PC-3 (cell line): ENCODE measurements around the gene SMCR8. TPM values are rescaled to one million over a fixed set of nuclear protein-coding genes. Genes with fewer than 3 reads are reported as not detected.

Source experiments
- ATAC-seq: fragments of 200-7000 bp; cut with Tn5 transposase; 2 replicates; pipeline ENCODE4 v1.9.1; 2020; ENCODE audit warnings: mild to moderate bottlenecking, moderate library complexity
- BruUV-seq: library from RNA; stranded (reverse); fragments of 400-500 nt; replicated peaks from 2 replicates; lab custom pipeline; 2021; lab: Mats Ljungman, UMichigan
- CTCF ChIA-PET: fragments of 300-600 bp; sonication (Branson Sonifier 250); formaldehyde crosslinking; loops from one replicate; lab custom pipeline; 2022; ENCODE audit warnings: antibody characterized with exemption; lab: Charles Lee
- POLR2A ChIA-PET: fragments of 300-600 bp; sonication (Branson Sonifier 250); formaldehyde crosslinking; loops from one replicate; lab custom pipeline; 2022; ENCODE audit warnings: antibody characterized with exemption; ENCODE audit not compliant: unreplicated experiment; lab: Charles Lee
- DNase-seq: peaks from one replicate; pipeline ENCODE4 v3.0.0-alpha.2; 2015
- H2AFZ ChIP-seq: fragments of 300-600 bp; sonication (generic); 2 replicates; pipeline ENCODE4 v1.6.0; 2016; ENCODE audit warnings: antibody characterized with exemption, low read length
- H3F3A ChIP-seq: fragments of 300-600 bp; sonication (generic); one replicate; pipeline ENCODE4 v1.6.0; 2017; ENCODE audit warnings: antibody characterized with exemption, low read length, control low read depth, mild to moderate bottlenecking; ENCODE audit not compliant: unreplicated experiment
- H3K27ac ChIP-seq: fragments of 300-600 bp; sonication (generic); 2 replicates; pipeline ENCODE4 v1.5.1; 2016; ENCODE audit warnings: mild to moderate bottlenecking, low read length
- H3K27me3 ChIP-seq: fragments of 300-600 bp; sonication (generic); 2 replicates; pipeline ENCODE4 v1.6.1; 2016; ENCODE audit warnings: low read length, mixed read lengths
- H3K36me3 ChIP-seq: fragments of 300-600 bp; sonication (generic); 2 replicates; pipeline ENCODE4 v1.6.1; 2016; ENCODE audit warnings: low read depth, mixed run types, low read length, mixed read lengths
- H3K4me1 ChIP-seq: fragments of 300-600 bp; sonication (generic); 2 replicates; pipeline ENCODE4 v1.5.1; 2016; ENCODE audit warnings: low read length; ENCODE audit not compliant: insufficient read depth
- H3K4me2 ChIP-seq: fragments of 300-600 bp; sonication (generic); 2 replicates; pipeline ENCODE4 v1.6.0; 2016; ENCODE audit warnings: low read length
- H3K4me3 ChIP-seq: fragments of 300-600 bp; sonication (generic); 2 replicates; pipeline ENCODE4 v1.5.1; 2016; ENCODE audit warnings: mild to moderate bottlenecking, low read length, mixed read lengths
- H3K79me2 ChIP-seq: fragments of 300-600 bp; sonication (generic); 2 replicates; pipeline ENCODE4 v1.6.1; 2017; ENCODE audit warnings: low read length, mixed read lengths
- H3K9ac ChIP-seq: fragments of 300-600 bp; sonication (generic); 2 replicates; pipeline ENCODE4 v1.6.0; 2016; ENCODE audit warnings: mild to moderate bottlenecking, low read length
- H3K9me2 ChIP-seq: fragments of 300-600 bp; sonication (generic); replicated peaks from 2 replicates; pipeline ENCODE4 v1.6.1; 2016; ENCODE audit warnings: mixed run types, low read length, mixed read lengths
- H3K9me3 ChIP-seq: fragments of 300-600 bp; sonication (generic); 2 replicates; pipeline ENCODE4 v1.6.1; 2016; ENCODE audit warnings: low read length, mixed read lengths
- H4K20me1 ChIP-seq: fragments of 300-600 bp; sonication (generic); 2 replicates; pipeline ENCODE4 v1.6.1; 2016; ENCODE audit warnings: low read length, mixed read lengths
- EZH2 ChIP-seq: fragments of 300-600 bp; sonication (generic); IDR thresholded peaks from one replicate; pipeline ENCODE4 v1.6.1; 2017; ENCODE audit warnings: antibody characterized with exemption, mild to moderate bottlenecking, low read length; ENCODE audit not compliant: unreplicated experiment
- EZH2phosphoT487 ChIP-seq: fragments of 300-600 bp; sonication (generic); IDR thresholded peaks from 2 replicates; pipeline ENCODE4 v1.6.1; 2018; ENCODE audit warnings: mild to moderate bottlenecking, antibody characterized with exemption, low read length, borderline replicate concordance
- intact Hi-C: fragments of 100-400 bp; cut with micrococcal nuclease; formaldehyde crosslinking; loops from 2 replicates; pipeline ENCODE4 v1.9.0; 2023
- total RNA-seq: library from RNA; depleted of rRNA; stranded (reverse); fragments of >200 nt; gene quantifications from 2 replicates; pipeline ENCODE4 v1.2.3, GENCODE V29; 2014
- TF ChIP-seq, protein P1 (sequence below): fragments of 300-600 bp; sonication (generic); conservative IDR thresholded peaks from 2 replicates; pipeline ENCODE4 v1.5.1; 2017; ENCODE audit warnings: antibody characterized with exemption, low read depth, mild to moderate bottlenecking, low read length

SMCR8 gene
- total RNA-seq, 1 experiment from 2014 or later = 20.4 TPM

DNA sequence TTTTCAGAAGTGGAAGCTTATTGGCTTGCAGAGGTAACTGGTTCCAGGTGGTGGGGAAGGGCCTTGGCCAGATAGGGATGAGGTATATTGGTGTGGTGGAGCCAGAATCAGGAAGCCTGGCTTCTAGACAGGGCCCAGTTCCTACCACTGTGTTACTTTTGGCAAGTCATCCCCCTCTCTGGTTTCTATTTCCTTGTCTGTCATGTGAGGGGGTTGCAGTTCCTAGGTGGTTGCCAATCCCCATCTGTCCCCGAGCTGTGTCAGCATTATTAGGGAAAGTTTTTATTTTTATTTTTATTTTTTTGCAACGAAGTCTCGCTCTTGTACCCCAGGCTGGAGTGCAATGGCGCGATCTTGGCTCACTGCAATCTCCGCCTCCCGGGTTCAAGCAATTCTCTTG lies 3.0 kb downstream of the SMCR8 start:
- H3K4me2 ChIP-seq = peak overlapping the region; percentile 96
- DNase-seq (no peak), ATAC-seq (no peak)
- H3K27ac ChIP-seq = no peak overlapping the region
- peaks cover 10% of the 10 kb centered on the region; the same call in 1 of the 2 replicates for H3K36me3 ChIP-seq
- H3K4me3 ChIP-seq = peak overlapping the region; percentile 97
- H2AFZ ChIP-seq = no peak overlapping the region
- ChIA-PET CTCF (no interaction called here), POLR2A (no interaction called here)
- intact Hi-C loops = no loop called here
- peaks cover 81% of the 10 kb centered on the region for H3K79me2 ChIP-seq
- peaks cover 54% of the 10 kb centered on the region for H3K4me1 ChIP-seq
- TF ChIP-seq, protein P1, sequence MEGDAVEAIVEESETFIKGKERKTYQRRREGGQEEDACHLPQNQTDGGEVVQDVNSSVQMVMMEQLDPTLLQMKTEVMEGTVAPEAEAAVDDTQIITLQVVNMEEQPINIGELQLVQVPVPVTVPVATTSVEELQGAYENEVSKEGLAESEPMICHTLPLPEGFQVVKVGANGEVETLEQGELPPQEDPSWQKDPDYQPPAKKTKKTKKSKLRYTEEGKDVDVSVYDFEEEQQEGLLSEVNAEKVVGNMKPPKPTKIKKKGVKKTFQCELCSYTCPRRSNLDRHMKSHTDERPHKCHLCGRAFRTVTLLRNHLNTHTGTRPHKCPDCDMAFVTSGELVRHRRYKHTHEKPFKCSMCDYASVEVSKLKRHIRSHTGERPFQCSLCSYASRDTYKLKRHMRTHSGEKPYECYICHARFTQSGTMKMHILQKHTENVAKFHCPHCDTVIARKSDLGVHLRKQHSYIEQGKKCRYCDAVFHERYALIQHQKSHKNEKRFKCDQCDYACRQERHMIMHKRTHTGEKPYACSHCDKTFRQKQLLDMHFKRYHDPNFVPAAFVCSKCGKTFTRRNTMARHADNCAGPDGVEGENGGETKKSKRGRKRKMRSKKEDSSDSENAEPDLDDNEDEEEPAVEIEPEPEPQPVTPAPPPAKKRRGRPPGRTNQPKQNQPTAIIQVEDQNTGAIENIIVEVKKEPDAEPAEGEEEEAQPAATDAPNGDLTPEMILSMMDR = no peak
- TF ChIP-seq EZH2 (no peak), EZH2phosphoT487 (no peak)
- H3K9ac ChIP-seq = no peak overlapping the region; the same call in 1 of the 2 replicates
- BruUV-seq = no TSS peak
- peaks cover 11% of the 10 kb centered on the region; the same call in 1 of the 2 replicates for H4K20me1 ChIP-seq
- H3F3A ChIP-seq = no peaks in the 10 kb centered on the region
- H3K9me2 ChIP-seq = no peaks in the 10 kb centered on the region
- no peaks in the 10 kb centered on the region for H3K9me3 ChIP-seq
- no peaks in the 10 kb centered on the region for H3K27me3 ChIP-seq

- peak overlapping the region; percentile 97 for H3K4me3 ChIP-seq
- H3F3A ChIP-seq = no peaks in the 10 kb centered on the region
- no peak for ATAC-seq
- H3K36me3 ChIP-seq = peaks cover 14% of the 10 kb centered on the region; the same call in 1 of the 2 replicates
- H3K27ac ChIP-seq = no peak overlapping the region
- H3K4me2 ChIP-seq = peak overlapping the region; percentile 96
- no peak for TF ChIP-seq EZH2
- no peak for TF ChIP-seq EZH2phosphoT487
- TF ChIP-seq, protein P1 = no peak
- H4K20me1 ChIP-seq = peaks cover 11% of the 10 kb centered on the region; the same call in 1 of the 2 replicates
- H3K4me1 ChIP-seq = peaks cover 49% of the 10 kb centered on the region
- DNase-seq = no peak
- peaks cover 74% of the 10 kb centered on the region for H3K79me2 ChIP-seq
- H3K27me3 ChIP-seq = no peaks in the 10 kb centered on the region
- H3K9ac ChIP-seq = no peak overlapping the region; the same call in 1 of the 2 replicates
- no peaks in the 10 kb centered on the region for H3K9me3 ChIP-seq
- intact Hi-C loops = no loop called here
- CTCF ChIA-PET = no interaction called here
- no TSS peak for BruUV-seq
- no peaks in the 10 kb centered on the region for H3K9me2 ChIP-seq
- POLR2A ChIA-PET = no interaction called here
- H2AFZ ChIP-seq = no peak overlapping the region
Observed at GRCh38 chr17:18318771-18319450, 3.8 kb downstream of the SMCR8 start.

GRCh38 chr17:18319604-18320256 lies 4.6 kb downstream of the SMCR8 start:
- ChIA-PET POLR2A (no interaction called here), CTCF (no interaction called here)
- Histone ChIP-seq H4K20me1 (peaks cover 11% of the 10 kb centered on the region; the same call in 1 of the 2 replicates), H3K9ac (no peak overlapping the region), H3K4me1 (peaks cover 49% of the 10 kb centered on the region), H3K79me2 (peaks cover 66% of the 10 kb centered on the region), H3K4me2 (peak overlapping the region; percentile 96), H3K9me3 (no peaks in the 10 kb centered on the region), H3K27ac (no peak overlapping the region), H3K36me3 (peaks cover 19% of the 10 kb centered on the region), H3F3A (no peaks in the 10 kb centered on the region), H2AFZ (no peak overlapping the region), H3K4me3 (peak overlapping the region; percentile 97; the same call in 1 of the 2 replicates), H3K27me3 (no peaks in the 10 kb centered on the region), H3K9me2 (no peaks in the 10 kb centered on the region)
- ATAC-seq = peak; percentile 39
- intact Hi-C loops = no loop called here
- TF ChIP-seq EZH2phosphoT487 = no peak
- TF ChIP-seq, protein P1 = peak; percentile 69
- BruUV-seq = no TSS peak
- peak; percentile 61 for DNase-seq
